ENCODE results near the gene CLDN7. TPM values are rescaled to one million over a fixed set of nuclear protein-coding genes. Genes with fewer than 3 reads are reported as not detected.

The CLDN7 gene
- total RNA-seq, 4 donors from 2014 or later = 7.7 to 14.5 (median 11.0) TPM

GRCh38 chr17:7211491-7212273 lies 50.6 kb downstream of the CLDN7 start:
- no peaks in the 10 kb centered on the region for H3K27me3 ChIP-seq
- no peaks in the 10 kb centered on the region for H3K36me3 ChIP-seq
- peaks cover 31% of the 10 kb centered on the region for H3K4me1 ChIP-seq
- H3K9me3 ChIP-seq = no peaks in the 10 kb centered on the region
- no peak for DNase-seq (ENCODE audit: low spot score in 2 of 2)
- 30% methylated on average over 36 of the region's 37 CpGs for WGBS
- no peak for TF ChIP-seq POLR2AphosphoS5 (IDR thresholded peaks at IDR 0.05)
- TF ChIP-seq, protein P1, sequence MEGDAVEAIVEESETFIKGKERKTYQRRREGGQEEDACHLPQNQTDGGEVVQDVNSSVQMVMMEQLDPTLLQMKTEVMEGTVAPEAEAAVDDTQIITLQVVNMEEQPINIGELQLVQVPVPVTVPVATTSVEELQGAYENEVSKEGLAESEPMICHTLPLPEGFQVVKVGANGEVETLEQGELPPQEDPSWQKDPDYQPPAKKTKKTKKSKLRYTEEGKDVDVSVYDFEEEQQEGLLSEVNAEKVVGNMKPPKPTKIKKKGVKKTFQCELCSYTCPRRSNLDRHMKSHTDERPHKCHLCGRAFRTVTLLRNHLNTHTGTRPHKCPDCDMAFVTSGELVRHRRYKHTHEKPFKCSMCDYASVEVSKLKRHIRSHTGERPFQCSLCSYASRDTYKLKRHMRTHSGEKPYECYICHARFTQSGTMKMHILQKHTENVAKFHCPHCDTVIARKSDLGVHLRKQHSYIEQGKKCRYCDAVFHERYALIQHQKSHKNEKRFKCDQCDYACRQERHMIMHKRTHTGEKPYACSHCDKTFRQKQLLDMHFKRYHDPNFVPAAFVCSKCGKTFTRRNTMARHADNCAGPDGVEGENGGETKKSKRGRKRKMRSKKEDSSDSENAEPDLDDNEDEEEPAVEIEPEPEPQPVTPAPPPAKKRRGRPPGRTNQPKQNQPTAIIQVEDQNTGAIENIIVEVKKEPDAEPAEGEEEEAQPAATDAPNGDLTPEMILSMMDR (IDR thresholded peaks at IDR 0.05) = no peak
- no peak for TF ChIP-seq POLR2A (IDR thresholded peaks at IDR 0.05)
- no peak for TF ChIP-seq EP300 (IDR thresholded peaks at IDR 0.05)
- H3K27ac ChIP-seq = no peak overlapping the region
- no peak overlapping the region for H3K4me3 ChIP-seq

Other genes starting within 250 kb of the CLDN7 start
- 100 to 1,000 TPM in 3 of 4 donors, 10 to 100 TPM in 1; 82.2 to 235 (median 219) TPM for gene RNASEK, start 249.9 kb downstream of the CLDN7 start, total RNA-seq
- 1 to 10 TPM; 1.6 to 3.1 (median 1.8) TPM for gene BCL6B, start 239.4 kb downstream of the CLDN7 start, total RNA-seq
- gene SLC16A13, start 226.5 kb downstream of the CLDN7 start, total RNA-seq = 1 to 10 TPM; 1.5 to 4.9 (median 3.7) TPM
- 10 to 100 TPM in 1 of 4 donors, 1 to 10 TPM in 2, under 1 TPM in 1; 0.26 to 10.8 (median 5.5) TPM for gene SLC16A11, start 218.4 kb downstream of the CLDN7 start, total RNA-seq
- gene CLEC10A, start 182.2 kb downstream of the CLDN7 start, total RNA-seq = 1 to 10 TPM; 1.6 to 3.3 (median 1.7) TPM
- gene ASGR2, start 147.7 kb downstream of the CLDN7 start, total RNA-seq = 10 to 100 TPM in 1 of 4 donors, 1 to 10 TPM in 3; 3.4 to 11.8 (median 6.8) TPM
- gene ASGR1, start 83.1 kb downstream of the CLDN7 start, total RNA-seq = 1 to 10 TPM; 1.3 to 2.3 (median 2.0) TPM
- 10 to 100 TPM in 1 of 4 donors, 1 to 10 TPM in 3; 2.9 to 12.7 (median 3.2) TPM for gene DLG4, start 42.6 kb downstream of the CLDN7 start, total RNA-seq
- 1,000 to 10,000 TPM in 1 of 4 donors, 100 to 1,000 TPM in 3; 565 to 1,687 (median 703) TPM for gene ACADVL, start 42.5 kb downstream of the CLDN7 start, total RNA-seq
- 10 to 100 TPM; 53.2 to 78.1 (median 55.5) TPM for gene DVL2, start 28.0 kb downstream of the CLDN7 start, total RNA-seq
- gene PHF23, start 23.0 kb downstream of the CLDN7 start, total RNA-seq = 10 to 100 TPM; 19.0 to 35.0 (median 29.1) TPM
- 100 to 1,000 TPM; 446 to 840 (median 533) TPM for gene GABARAP, start 20.0 kb downstream of the CLDN7 start, total RNA-seq
- 10 to 100 TPM; 54.7 to 80.6 (median 72.1) TPM for gene CTDNEP1, start 10.7 kb downstream of the CLDN7 start, total RNA-seq
- gene ELP5, start 10.3 kb downstream of the CLDN7 start, total RNA-seq = 10 to 100 TPM; 13.6 to 29.7 (median 20.3) TPM
- gene SLC2A4, start 19.2 kb upstream of the CLDN7 start, total RNA-seq = 10 to 100 TPM in 2 of 4 donors, 1 to 10 TPM in 2; 2.4 to 19.4 (median 10.8) TPM
- gene YBX2, start 32.2 kb upstream of the CLDN7 start, total RNA-seq = 1 to 10 TPM; 1.9 to 9.7 (median 4.0) TPM
- gene EIF5A, start 45.1 kb upstream of the CLDN7 start, total RNA-seq = 100 to 1,000 TPM; 172 to 314 (median 239) TPM
- gene GPS2, start 52.9 kb upstream of the CLDN7 start, total RNA-seq = 100 to 1,000 TPM in 1 of 4 donors, 10 to 100 TPM in 3; 77.4 to 123 (median 87.0) TPM
- 10 to 100 TPM; 11.7 to 51.3 (median 20.6) TPM for gene NEURL4, start 66.9 kb upstream of the CLDN7 start, total RNA-seq
- 10 to 100 TPM in 1 of 4 donors, 1 to 10 TPM in 2, under 1 TPM in 1; 0.70 to 12.4 (median 4.5) TPM for gene ACAP1, start 74.1 kb upstream of the CLDN7 start, total RNA-seq
- 10 to 100 TPM in 3 of 4 donors, 1 to 10 TPM in 1; 9.1 to 50.1 (median 32.4) TPM for gene KCTD11, start 89.7 kb upstream of the CLDN7 start, total RNA-seq
- gene TMEM95, start 92.7 kb upstream of the CLDN7 start, total RNA-seq = under 1 TPM in 1 of 4 donors, not detected in 3; 0.44 TPM
- 10 to 100 TPM; 15.3 to 42.9 (median 20.7) TPM for gene TNK1, start 118.6 kb upstream of the CLDN7 start, total RNA-seq
- 10 to 100 TPM; 21.6 to 55.3 (median 40.7) TPM for gene PLSCR3, start 132.0 kb upstream of the CLDN7 start, total RNA-seq
- 100 to 1,000 TPM in 2 of 4 donors, 10 to 100 TPM in 2; 53.5 to 128 (median 89.6) TPM for gene TMEM256, start 141.6 kb upstream of the CLDN7 start, total RNA-seq
- gene NLGN2, start 145.4 kb upstream of the CLDN7 start, total RNA-seq = 10 to 100 TPM in 1 of 4 donors, 1 to 10 TPM in 3; 5.9 to 17.9 (median 8.1) TPM
- gene SPEM1, start 157.8 kb upstream of the CLDN7 start, total RNA-seq = not detected
- gene SPEM2, start 163.1 kb upstream of the CLDN7 start, total RNA-seq = not detected
- gene SPEM3, start 166.4 kb upstream of the CLDN7 start, total RNA-seq = not detected
- 10 to 100 TPM; 18.7 to 24.5 (median 19.5) TPM for gene TMEM102, start 173.0 kb upstream of the CLDN7 start, total RNA-seq
- gene FGF11, start 177.0 kb upstream of the CLDN7 start, total RNA-seq = 10 to 100 TPM; 10.3 to 28.5 (median 12.5) TPM
- gene CHRNB1, start 182.6 kb upstream of the CLDN7 start, total RNA-seq = 10 to 100 TPM in 2 of 4 donors, 1 to 10 TPM in 2; 7.3 to 11.3 (median 9.7) TPM
- 10 to 100 TPM; 36.1 to 65.7 (median 45.3) TPM for gene ZBTB4, start 217.2 kb upstream of the CLDN7 start, total RNA-seq
- not detected for gene SLC35G6, start 219.0 kb upstream of the CLDN7 start, total RNA-seq
- gene POLR2A, start 221.9 kb upstream of the CLDN7 start, total RNA-seq = 100 to 1,000 TPM; 104 to 194 (median 140) TPM